Duodenal mucosa (tissue), 2 donors: Measurements from ENCODE around the gene TMEM196.

Experiments used
- H3K27ac ChIP-seq: one replicate; pipeline ENCODE4 v1.7.0; 2013; ENCODE audit warnings: low read depth, low read length
- H3K27me3 ChIP-seq, 2 donors: one replicate each; pipeline ENCODE4 v1.7.0; 2013; ENCODE audit warnings: low read length in 2 of 2, control low read depth in 1 of 2; ENCODE audit not compliant: insufficient read depth in 2 of 2, control insufficient read depth in 1 of 2
- H3K36me3 ChIP-seq, 2 donors: one replicate each; pipeline ENCODE4 v1.7.0; 2013; ENCODE audit warnings: low read length in 2 of 2, control low read depth in 1 of 2; ENCODE audit not compliant: insufficient read depth in 2 of 2, control insufficient read depth in 1 of 2
- H3K4me1 ChIP-seq, 2 donors: one replicate each; pipeline ENCODE4 v1.7.0; 2013; ENCODE audit warnings: low read length in 2 of 2, control low read depth in 1 of 2; ENCODE audit not compliant: insufficient read depth in 2 of 2, control insufficient read depth in 1 of 2
- H3K4me3 ChIP-seq, 2 donors: one replicate each; pipeline ENCODE4 v1.7.0; 2013; ENCODE audit warnings: low read length in 2 of 2, low read depth in 1 of 2
- H3K9ac ChIP-seq, 2 donors: one replicate each; pipeline ENCODE4 v1.7.0; 2013; ENCODE audit warnings: low read length in 2 of 2, low read depth in 1 of 2
- H3K9me3 ChIP-seq, 2 donors: one replicate each; pipeline ENCODE4 v1.7.0; 2013; ENCODE audit warnings: low read length in 2 of 2, control low read depth in 1 of 2; ENCODE audit not compliant: control insufficient read depth in 1 of 2

Gene TMEM196

DNA sequence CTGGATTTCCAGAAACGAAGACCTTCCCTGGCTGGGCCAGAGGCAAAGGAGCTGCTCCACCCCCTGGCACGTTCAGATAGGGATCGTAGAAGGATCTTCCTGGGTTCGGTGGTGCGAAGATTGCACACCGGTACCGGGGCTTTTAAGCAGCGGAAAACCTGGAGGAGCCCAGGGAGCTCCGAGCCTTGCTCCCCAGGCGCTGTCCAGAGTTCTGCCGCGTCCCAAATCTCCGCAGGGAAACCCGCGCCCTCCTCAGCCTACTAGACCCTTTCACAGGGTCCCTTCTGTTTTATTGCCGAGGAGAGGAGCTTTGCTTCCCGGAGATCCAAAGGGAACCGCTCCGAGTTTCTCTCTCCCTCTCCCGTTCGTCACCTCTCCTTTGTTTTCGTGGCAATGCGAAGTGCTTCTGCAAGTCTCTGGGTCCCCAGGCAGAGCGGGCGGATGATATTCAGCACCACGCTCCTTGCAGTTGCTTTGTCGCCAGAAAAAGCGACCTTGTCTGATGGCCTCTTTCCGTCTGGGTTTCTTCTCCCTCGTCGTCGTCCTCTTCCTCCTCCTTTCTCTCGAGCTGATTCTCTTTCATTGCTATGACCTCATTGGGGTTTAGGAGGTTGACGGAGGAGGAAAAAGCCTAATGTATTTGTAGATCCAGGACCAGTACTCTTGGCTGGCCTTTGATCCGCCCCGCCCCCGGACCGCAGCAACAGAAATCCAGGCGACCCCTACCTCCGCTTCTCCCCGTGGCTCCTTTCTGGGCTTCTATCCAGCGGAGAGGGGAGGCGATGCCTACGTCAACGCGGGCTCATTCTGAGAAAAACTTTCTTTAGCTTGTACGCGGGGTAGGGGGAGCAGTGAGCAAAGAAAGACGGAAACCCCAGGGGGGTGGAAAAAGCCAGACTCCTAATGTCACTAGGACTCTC, at the start of gene TMEM196:
Gene TMEM196 (minus strand): TSS at position 777 of the 920 bp plus-strand sequence. CDS start 921 bp downstream, outside the sequence.
- Histone ChIP-seq H3K4me1 (no peaks in the 10 kb centered on the region), H3K9me3 (no peaks in the 10 kb centered on the region), H3K27me3 (peaks cover 15 to 37% of the 10 kb centered on the region in 2 donors), H3K36me3 (no peaks in the 10 kb centered on the region), H3K27ac (no peak within 1 kb of the TSS), H3K4me3 (no peak within 1 kb of the TSS), H3K9ac (no peak within 1 kb of the TSS)

GRCh38 chr7:19816128-19816527, 42.7 kb upstream of the TMEM196 start:
- Histone ChIP-seq H3K9ac (no peak overlapping the region), H3K27ac (no peak overlapping the region), H3K27me3 (no peaks in the 10 kb centered on the region), H3K9me3 (no peaks in the 10 kb centered on the region), H3K36me3 (no peaks in the 10 kb centered on the region), H3K4me3 (no peak overlapping the region), H3K4me1 (no peaks in the 10 kb centered on the region)

GRCh38 chr7:19815546-19815945, 42.1 kb upstream of the TMEM196 start:
- Histone ChIP-seq H3K36me3 (no peaks in the 10 kb centered on the region), H3K9ac (no peak overlapping the region), H3K4me1 (no peaks in the 10 kb centered on the region), H3K27ac (no peak overlapping the region), H3K4me3 (no peak overlapping the region), H3K27me3 (no peaks in the 10 kb centered on the region), H3K9me3 (no peaks in the 10 kb centered on the region)

DNA sequence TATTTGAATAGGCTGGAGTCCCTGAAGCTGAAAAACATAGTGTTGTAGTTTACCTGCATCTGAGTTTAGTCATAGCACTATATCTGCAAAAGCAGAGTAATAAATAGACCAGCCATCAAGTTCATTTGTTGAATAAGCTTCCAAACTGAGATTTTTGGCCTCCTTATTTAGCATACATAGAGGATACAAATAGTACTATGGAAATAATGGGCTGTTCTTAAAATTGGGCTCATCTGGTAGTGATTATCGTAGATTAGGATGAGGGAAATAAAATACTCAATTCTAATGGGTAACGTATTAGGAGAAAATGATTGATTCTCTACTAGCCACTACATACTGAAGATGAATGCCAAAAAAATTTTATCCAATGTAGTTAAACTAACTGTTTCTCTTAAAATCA, 41.4 kb upstream of the TMEM196 start:
- Histone ChIP-seq H3K9ac (no peak overlapping the region), H3K27me3 (no peaks in the 10 kb centered on the region), H3K36me3 (no peaks in the 10 kb centered on the region), H3K9me3 (no peaks in the 10 kb centered on the region), H3K27ac (no peak overlapping the region), H3K4me1 (no peaks in the 10 kb centered on the region), H3K4me3 (no peak overlapping the region)

DNA sequence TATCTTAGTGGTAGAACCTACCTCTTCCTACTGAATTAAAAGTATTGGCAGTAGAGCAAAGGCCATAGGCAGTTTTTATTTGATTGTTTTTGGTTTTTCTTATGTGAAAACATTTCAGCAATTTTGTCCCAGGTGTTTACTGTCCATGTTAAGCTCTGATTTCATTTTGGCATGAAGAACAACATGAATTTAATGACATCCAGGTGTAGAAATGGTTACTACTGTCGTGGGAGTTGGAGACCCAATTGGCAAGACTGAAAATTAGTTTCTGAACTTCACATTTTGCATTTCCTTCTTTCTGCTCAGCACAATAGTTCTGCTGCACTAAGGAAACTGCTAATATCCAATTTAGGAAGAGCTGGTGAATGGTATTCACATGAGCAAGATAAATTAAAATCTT, 38.0 kb upstream of the TMEM196 start:
- no peaks in the 10 kb centered on the region for H3K27me3 ChIP-seq
- no peaks in the 10 kb centered on the region for H3K4me1 ChIP-seq
- H3K9me3 ChIP-seq, result no peaks in the 10 kb centered on the region
- H3K27ac ChIP-seq, result no peak overlapping the region
- no peaks in the 10 kb centered on the region for H3K36me3 ChIP-seq
- no peak overlapping the region for H3K4me3 ChIP-seq
- no peak overlapping the region for H3K9ac ChIP-seq

DNA sequence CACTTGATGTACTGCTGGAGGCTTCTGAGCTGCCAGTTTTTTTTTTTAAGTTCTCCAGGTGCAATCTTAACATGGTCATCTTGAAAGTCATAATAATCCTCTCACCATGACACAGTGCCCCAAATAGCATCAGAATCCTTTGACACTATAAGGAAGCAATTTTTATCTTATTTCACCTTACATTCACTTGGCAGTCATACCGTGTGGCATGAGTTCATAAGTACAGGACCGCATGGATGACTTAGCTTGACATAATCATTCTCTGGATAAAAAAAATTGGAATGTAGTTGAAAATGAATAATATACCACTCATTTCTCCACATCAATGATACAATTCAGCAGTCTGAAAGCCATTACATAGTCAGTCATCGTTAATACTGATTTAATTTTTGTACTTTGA, 25.6 kb upstream of the TMEM196 start:
- Histone ChIP-seq H3K9me3 (no peaks in the 10 kb centered on the region), H3K27ac (no peak overlapping the region), H3K36me3 (no peaks in the 10 kb centered on the region), H3K9ac (no peak overlapping the region), H3K4me3 (no peak overlapping the region), H3K4me1 (no peaks in the 10 kb centered on the region), H3K27me3 (no peaks in the 10 kb centered on the region)

DNA sequence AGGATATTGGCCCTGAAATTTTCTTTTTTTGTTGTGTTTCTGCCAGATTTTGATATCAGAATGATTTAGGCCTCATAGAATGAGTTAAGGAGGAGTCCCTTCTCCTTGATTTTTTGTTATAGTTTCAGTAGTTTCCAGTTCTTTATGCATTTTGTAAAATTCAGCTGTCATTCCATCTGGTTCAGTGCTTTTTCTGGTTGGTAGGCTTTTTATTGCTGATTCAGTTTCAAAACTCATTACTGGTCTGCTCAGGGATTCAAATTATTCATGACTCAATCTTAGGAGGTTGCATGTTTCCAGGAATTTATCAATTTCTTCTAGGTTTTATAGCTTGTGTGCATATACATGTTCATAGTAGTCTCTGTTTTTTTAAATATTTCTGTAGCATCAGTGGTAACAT, 10.1 kb upstream of the TMEM196 start:
- Histone ChIP-seq H3K27ac (no peak overlapping the region), H3K4me3 (no peak overlapping the region)

DNA sequence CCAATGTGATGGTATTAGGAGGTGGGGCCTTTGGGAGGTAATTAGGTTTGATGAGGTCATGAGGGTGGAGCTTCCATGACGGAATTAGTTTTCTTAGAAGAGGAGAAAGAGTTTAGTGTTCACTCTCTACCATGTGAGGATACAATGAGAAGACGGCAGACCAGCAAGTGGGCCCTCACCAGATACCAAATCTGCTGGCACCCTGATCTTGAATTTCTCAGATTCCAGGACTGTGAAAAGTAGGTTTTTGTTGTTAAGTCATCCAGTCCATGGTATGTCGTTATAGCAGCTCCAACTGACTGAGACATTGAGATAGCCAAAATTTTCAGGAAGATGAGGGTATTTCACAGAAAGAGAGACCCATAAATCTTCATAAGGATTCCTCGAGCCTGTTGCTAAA, 3.6 kb upstream of the TMEM196 start:
- H3K9me3 ChIP-seq, result no peaks in the 10 kb centered on the region
- no peak overlapping the region for H3K27ac ChIP-seq
- no peaks in the 10 kb centered on the region for H3K4me1 ChIP-seq
- no peaks in the 10 kb centered on the region for H3K36me3 ChIP-seq
- H3K9ac ChIP-seq, result no peak overlapping the region
- no peak overlapping the region for H3K4me3 ChIP-seq
- H3K27me3 ChIP-seq, result peaks cover 15 to 23% of the 10 kb centered on the region in 2 donors

More for the DNA sequence above, 10.1 kb upstream of the TMEM196 start:
- Histone ChIP-seq H3K9me3 (peaks cover 0 to 4% of the 10 kb centered on the region in 2 donors), H3K4me1 (no peaks in the 10 kb centered on the region), H3K36me3 (no peaks in the 10 kb centered on the region), H3K27me3 (no peaks in the 10 kb centered on the region), H3K9ac (no peak overlapping the region)

DNA sequence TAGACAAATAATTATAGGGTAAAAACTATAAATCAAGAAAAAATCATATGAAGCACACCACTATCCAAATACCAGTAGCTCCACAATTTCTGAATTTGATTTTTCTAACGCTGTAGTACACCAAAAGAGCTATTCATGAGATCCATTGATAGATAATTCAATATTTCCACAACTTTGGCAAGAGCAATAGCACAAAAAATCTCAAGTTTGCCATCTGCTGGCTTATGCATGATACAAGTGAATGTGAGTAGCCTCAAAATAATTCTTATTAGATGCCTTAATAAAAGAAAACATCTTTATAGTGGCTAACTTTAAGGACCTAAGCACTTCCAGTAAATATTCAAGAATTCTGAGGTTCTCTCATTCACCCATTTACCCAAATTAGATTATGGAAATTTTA, 2.2 kb upstream of the TMEM196 start:
- peaks cover 15 to 29% of the 10 kb centered on the region in 2 donors for H3K27me3 ChIP-seq
- no peaks in the 10 kb centered on the region for H3K4me1 ChIP-seq
- H3K9ac ChIP-seq, result no peak overlapping the region
- H3K36me3 ChIP-seq, result no peaks in the 10 kb centered on the region
- no peak overlapping the region for H3K4me3 ChIP-seq
- no peaks in the 10 kb centered on the region for H3K9me3 ChIP-seq
- H3K27ac ChIP-seq, result no peak overlapping the region

DNA sequence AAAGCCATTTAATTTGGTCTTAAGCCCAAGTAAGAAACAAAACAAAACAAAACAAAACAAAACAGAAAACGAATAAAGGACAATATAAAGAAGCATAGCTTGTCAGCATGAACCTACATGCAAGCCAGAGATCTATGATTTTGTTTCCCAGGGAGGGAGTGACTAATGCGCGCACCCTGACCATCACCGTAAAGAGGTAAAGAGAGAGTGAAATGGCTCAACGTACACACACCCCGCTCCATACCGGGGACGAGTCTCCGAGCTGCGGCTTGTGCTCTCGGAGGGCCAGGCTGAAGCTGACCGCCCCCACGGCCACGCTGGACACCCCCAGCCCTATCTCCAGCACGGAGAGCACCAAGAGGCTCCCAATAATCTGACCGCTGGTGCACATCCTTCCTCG, 1.1 kb downstream of the TMEM196 start:
- peaks cover 15 to 37% of the 10 kb centered on the region in 2 donors for H3K27me3 ChIP-seq
- H3K4me3 ChIP-seq, result no peak overlapping the region

More for the DNA sequence above, 1.1 kb downstream of the TMEM196 start:
- H3K9me3 ChIP-seq, result no peaks in the 10 kb centered on the region
- H3K4me1 ChIP-seq, result no peaks in the 10 kb centered on the region
- H3K27ac ChIP-seq, result no peak overlapping the region
- no peaks in the 10 kb centered on the region for H3K36me3 ChIP-seq
- H3K9ac ChIP-seq, result no peak overlapping the region
